HepG2 (cell line): ENCODE measurements around the gene GASK1A.

Source experiments
- AKAP8 ChIP-seq: sonication (generic); formaldehyde crosslinking; IDR thresholded peaks from 2 replicates; pipeline ENCODE4 v1.5.1; 2020; ENCODE audit warnings: mild to moderate bottlenecking, missing genetic modification reagents
- GATAD2A ChIP-seq: IDR thresholded peaks from 2 replicates; pipeline ENCODE4 v1.6.1; 2016
- RAD51 ChIP-seq: fragments of 450-650 bp; IDR thresholded peaks from 2 replicates; pipeline ENCODE4 v1.6.1; 2016; ENCODE audit warnings: borderline replicate concordance
- TAF1 ChIP-seq: sonication (generic); formaldehyde crosslinking; IDR thresholded peaks from 2 replicates; pipeline ENCODE4 v1.4.0; 2020; ENCODE audit warnings: missing genetic modification reagents

DNA sequence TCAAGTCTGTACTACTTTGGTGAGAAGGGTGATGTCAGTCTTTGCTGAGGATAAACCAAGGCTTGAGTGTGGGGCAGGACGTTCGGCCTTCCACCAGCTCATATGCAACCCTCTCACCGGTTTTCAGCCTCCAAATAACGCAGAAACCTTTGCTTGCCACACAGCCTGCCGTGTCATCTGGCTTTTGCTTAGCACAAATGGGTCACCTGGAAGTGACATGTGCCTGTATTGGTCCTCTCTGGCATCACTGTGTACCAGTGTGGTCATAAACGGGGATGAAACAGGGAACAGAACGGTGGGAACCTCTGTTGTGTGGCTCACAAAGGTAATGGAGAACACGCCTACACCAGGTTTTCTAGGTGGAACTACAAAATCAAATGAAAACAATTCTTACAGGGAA lies 119.7 kb downstream of the GASK1A start:
- TF ChIP-seq TAF1 (CRISPR knock-in tag) (no peak), AKAP8 (CRISPR knock-in tag) (no peak), RAD51 (no peak), GATAD2A (CRISPR knock-in tag) (no peak)
